ENCODE results near the gene C1orf21.

The C1orf21 gene

GRCh38 chr1:184358256-184358655 is 28.6 kb upstream of the C1orf21 start:
- no peak for TF ChIP-seq CTCF (conservative IDR thresholded peaks at IDR 0.05)
- H3K27ac ChIP-seq: no peak overlapping the region

- no peak for TF ChIP-seq CTCF (conservative IDR thresholded peaks at IDR 0.05)
- H3K27ac ChIP-seq: no peak overlapping the region
Measured at GRCh38 chr1:184359909-184360308, 26.9 kb upstream of the C1orf21 start.

GRCh38 chr1:184362876-184363275 is 24.0 kb upstream of the C1orf21 start:
- peak overlapping the region; percentile 44 for H3K27ac ChIP-seq
- TF ChIP-seq CTCF (conservative IDR thresholded peaks at IDR 0.05): no peak

- TF ChIP-seq CTCF (conservative IDR thresholded peaks at IDR 0.05): no peak
- no peak overlapping the region for H3K27ac ChIP-seq
Measured at GRCh38 chr1:184365699-184366098, 21.1 kb upstream of the C1orf21 start.

GRCh38 chr1:184366997-184367396 is 19.8 kb upstream of the C1orf21 start:
- H3K27ac ChIP-seq: no peak overlapping the region
- no peak for TF ChIP-seq CTCF (conservative IDR thresholded peaks at IDR 0.05)

- H3K27ac ChIP-seq: no peak overlapping the region
- no peak for TF ChIP-seq CTCF (conservative IDR thresholded peaks at IDR 0.05)
Measured at GRCh38 chr1:184367427-184368038, 19.3 kb upstream of the C1orf21 start.

GRCh38 chr1:184368354-184368753 is 18.5 kb upstream of the C1orf21 start:
- no peak for TF ChIP-seq CTCF (conservative IDR thresholded peaks at IDR 0.05)
- no peak overlapping the region for H3K27ac ChIP-seq
